COLO668 (cell line): ENCODE data around the gene OTOP2.
A peak's percentile ranks its signal among the peaks of the same experiment; 100 is the strongest.

Experiments used
- DNase-seq: peaks from one replicate; lab custom pipeline; 2025; ENCODE audit not compliant: unreplicated experiment; lab: John Stamatoyannopoulos, UW

Gene OTOP2

GRCh38 chr17:74924250-74924948, at the start of gene OTOP2:
OTOP2 (plus strand) TSS chr17:74924273; CDS start chr17:74924633, 360 bp downstream.
- DNase-seq = no peak

- DNase-seq = no peak
Observed at GRCh38 chr17:74874615-74875037, 49.4 kb upstream of the OTOP2 start.

GRCh38 chr17:74875155-74875976, 48.7 kb upstream of the OTOP2 start:
- DNase-seq = no peak

- DNase-seq = no peak
Observed at GRCh38 chr17:74875977-74876593, 48.0 kb upstream of the OTOP2 start.

GRCh38 chr17:74877592-74878548, 46.2 kb upstream of the OTOP2 start:
- DNase-seq = peak; percentile 44

GRCh38 chr17:74878658-74879057, 45.4 kb upstream of the OTOP2 start:
- DNase-seq = no peak

- no peak for DNase-seq
Observed at GRCh38 chr17:74879308-74879707, 44.8 kb upstream of the OTOP2 start.

- DNase-seq = no peak
Observed at GRCh38 chr17:74881073-74881472, 43.0 kb upstream of the OTOP2 start.

- DNase-seq = no peak
Observed at GRCh38 chr17:74882517-74883240, 41.4 kb upstream of the OTOP2 start.

- DNase-seq = no peak
Observed at GRCh38 chr17:74883241-74883745, 40.8 kb upstream of the OTOP2 start.

- DNase-seq = no peak
Observed at GRCh38 chr17:74888469-74888868, 35.6 kb upstream of the OTOP2 start.

GRCh38 chr17:74890554-74890953, 33.5 kb upstream of the OTOP2 start:
- no peak for DNase-seq

- peak; percentile 3 for DNase-seq
Observed at GRCh38 chr17:74892013-74892841, 31.8 kb upstream of the OTOP2 start.

- DNase-seq = no peak
Observed at GRCh38 chr17:74892974-74893911, 30.8 kb upstream of the OTOP2 start, which contains the start of gene FADS6. FADS6 (minus strand) TSS chr17:74893633; CDS start chr17:74893595, 38 bp downstream.

- no peak for DNase-seq
Observed at GRCh38 chr17:74893936-74894671, 30.0 kb upstream of the OTOP2 start.

GRCh38 chr17:74898376-74898946, 25.6 kb upstream of the OTOP2 start:
- no peak for DNase-seq

GRCh38 chr17:74900208-74900607, 23.9 kb upstream of the OTOP2 start:
- DNase-seq = no peak
